ENCODE data around the gene ENO3.

The ENO3 gene

DNA sequence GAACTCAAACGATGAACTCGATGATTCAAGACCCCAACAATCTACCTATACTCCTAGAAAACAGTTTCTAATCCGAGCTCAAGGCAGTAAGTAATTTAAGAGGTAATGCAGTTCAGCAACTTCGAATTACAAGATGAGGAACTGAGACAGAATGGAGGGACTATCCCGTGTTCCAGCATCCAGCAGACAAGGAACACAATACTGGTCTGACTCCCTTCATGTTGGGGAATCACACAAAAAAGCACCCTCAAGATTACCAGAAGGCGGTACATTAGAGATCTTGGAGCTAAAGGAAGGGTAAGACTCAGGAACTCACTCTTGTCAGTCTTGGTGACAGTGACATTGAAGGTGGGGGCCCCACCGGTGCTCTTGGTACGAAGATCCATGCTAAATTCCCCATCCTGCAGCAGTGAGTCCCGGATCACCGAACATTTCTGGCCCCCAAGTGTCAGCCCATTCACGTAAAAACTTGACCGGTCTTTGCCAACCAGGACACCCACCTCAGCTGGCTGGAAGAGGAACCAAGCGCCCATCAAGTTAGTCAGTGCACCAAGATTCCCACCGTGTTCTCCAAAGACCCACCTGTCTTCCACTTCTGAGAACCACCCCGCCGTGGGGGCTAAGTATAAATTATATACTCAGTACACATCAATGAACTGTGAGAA is 4.5 kb upstream of the ENO3 start:
- Histone ChIP-seq H3K4me2 (ENCODE audit: low read length) (peak overlapping the region; percentile 79), H3K79me2 (peaks cover 9% of the 10 kb centered on the region), H3K27ac (peak overlapping the region; percentile 92), H3K4me1 (peaks cover 16% of the 10 kb centered on the region), H3K9me3 (ENCODE audit: control insufficient read depth, low read length) (no peaks in the 10 kb centered on the region), H3K9ac (no peak overlapping the region), H3K27me3 (ENCODE audit: control insufficient read depth, insufficient read depth, low read length) (no peaks in the 10 kb centered on the region), H3K4me3 (ENCODE audit: low read depth, low read length) (peak overlapping the region; percentile 98), H2AFZ (no peak overlapping the region), H3K36me3 (ENCODE audit: control insufficient read depth, insufficient read depth, low read length) (no peaks in the 10 kb centered on the region)
- TF ChIP-seq, protein P1, sequence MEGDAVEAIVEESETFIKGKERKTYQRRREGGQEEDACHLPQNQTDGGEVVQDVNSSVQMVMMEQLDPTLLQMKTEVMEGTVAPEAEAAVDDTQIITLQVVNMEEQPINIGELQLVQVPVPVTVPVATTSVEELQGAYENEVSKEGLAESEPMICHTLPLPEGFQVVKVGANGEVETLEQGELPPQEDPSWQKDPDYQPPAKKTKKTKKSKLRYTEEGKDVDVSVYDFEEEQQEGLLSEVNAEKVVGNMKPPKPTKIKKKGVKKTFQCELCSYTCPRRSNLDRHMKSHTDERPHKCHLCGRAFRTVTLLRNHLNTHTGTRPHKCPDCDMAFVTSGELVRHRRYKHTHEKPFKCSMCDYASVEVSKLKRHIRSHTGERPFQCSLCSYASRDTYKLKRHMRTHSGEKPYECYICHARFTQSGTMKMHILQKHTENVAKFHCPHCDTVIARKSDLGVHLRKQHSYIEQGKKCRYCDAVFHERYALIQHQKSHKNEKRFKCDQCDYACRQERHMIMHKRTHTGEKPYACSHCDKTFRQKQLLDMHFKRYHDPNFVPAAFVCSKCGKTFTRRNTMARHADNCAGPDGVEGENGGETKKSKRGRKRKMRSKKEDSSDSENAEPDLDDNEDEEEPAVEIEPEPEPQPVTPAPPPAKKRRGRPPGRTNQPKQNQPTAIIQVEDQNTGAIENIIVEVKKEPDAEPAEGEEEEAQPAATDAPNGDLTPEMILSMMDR (IDR thresholded peaks at IDR 0.05) = no peak

DNA sequence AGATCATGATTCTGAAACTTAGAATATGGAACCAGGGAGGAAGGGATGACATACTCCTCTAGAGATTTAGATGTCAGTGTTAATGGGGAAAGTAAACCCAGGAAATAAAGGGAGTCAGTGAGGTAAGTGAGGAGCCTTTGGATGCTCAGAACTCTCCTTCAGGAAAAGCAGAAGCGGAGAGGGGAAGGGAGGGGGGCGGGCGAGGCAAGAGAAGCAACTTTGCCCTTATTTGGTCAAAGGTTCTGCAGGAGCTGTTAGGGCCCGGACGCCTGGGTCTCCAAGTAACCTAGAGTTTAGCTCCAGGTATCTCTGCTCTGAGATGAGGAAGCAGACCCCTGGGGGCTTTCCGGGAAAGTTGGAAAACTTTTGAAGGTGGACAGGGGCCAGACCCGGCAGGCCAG is 3.9 kb upstream of the ENO3 start:
- Histone ChIP-seq H3K27ac (peak overlapping the region; percentile 92), H2AFZ (no peak overlapping the region), H3K79me2 (peaks cover 4% of the 10 kb centered on the region), H3K4me2 (ENCODE audit: low read length) (peak overlapping the region; percentile 79), H3K27me3 (ENCODE audit: control insufficient read depth, insufficient read depth, low read length) (no peaks in the 10 kb centered on the region), H3K4me1 (peaks cover 11% of the 10 kb centered on the region), H3K9ac (no peak overlapping the region), H3K9me3 (ENCODE audit: control insufficient read depth, low read length) (no peaks in the 10 kb centered on the region), H3K4me3 (ENCODE audit: low read depth, low read length) (peak overlapping the region; percentile 98), H3K36me3 (ENCODE audit: control insufficient read depth, insufficient read depth, low read length) (no peaks in the 10 kb centered on the region)
- TF ChIP-seq, protein P1 (IDR thresholded peaks at IDR 0.05) = no peak

DNA sequence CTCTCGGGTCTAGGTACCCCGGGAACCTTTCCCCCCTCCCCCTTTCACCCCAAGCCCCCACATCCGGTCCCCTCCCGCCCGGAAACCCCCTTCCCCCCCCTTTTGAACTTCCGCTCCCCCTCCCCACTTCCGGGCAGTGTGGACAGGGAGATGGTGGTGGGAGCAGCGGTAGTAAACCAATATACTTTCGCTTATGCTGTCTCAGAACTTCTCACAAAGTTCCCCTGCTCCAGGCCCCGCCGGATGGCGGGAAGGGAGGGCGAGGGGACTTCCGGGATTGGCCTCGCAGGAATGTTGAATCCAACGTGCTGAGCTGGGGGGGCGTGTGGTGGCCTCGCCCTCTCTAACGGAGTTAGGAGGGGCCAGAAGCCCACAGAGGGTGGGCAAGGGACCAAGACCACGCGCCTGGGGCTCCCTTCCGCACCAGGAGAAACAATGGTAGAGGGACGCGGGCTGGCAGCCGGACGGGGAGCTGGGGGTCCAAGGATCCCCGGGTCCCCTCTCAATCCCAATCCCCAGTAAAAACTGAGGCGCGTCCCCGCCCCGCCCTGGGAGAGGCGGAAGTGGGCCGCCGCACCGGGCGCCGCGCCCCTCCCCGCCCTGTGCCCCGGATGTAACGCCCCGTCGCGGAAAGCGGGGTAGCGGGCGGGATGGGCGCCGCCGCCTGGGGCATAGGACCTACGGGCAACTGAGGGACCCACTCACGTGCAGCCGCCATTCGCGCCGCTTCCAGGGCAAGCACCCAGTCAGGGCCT is 3.3 kb upstream of the ENO3 start:
- peaks cover 4% of the 10 kb centered on the region for H3K79me2 ChIP-seq
- peaks cover 11% of the 10 kb centered on the region for H3K4me1 ChIP-seq
- H3K4me3 ChIP-seq (ENCODE audit: low read depth, low read length) = peak overlapping the region; percentile 98
- peak overlapping the region; percentile 94 for H3K9ac ChIP-seq
- H2AFZ ChIP-seq = peak overlapping the region; percentile 70
- no peaks in the 10 kb centered on the region for H3K27me3 ChIP-seq (ENCODE audit: control insufficient read depth, insufficient read depth, low read length)
- H3K4me2 ChIP-seq (ENCODE audit: low read length) = peak overlapping the region; percentile 79
- H3K36me3 ChIP-seq (ENCODE audit: control insufficient read depth, insufficient read depth, low read length) = no peaks in the 10 kb centered on the region
- no peaks in the 10 kb centered on the region for H3K9me3 ChIP-seq (ENCODE audit: control insufficient read depth, low read length)
- TF ChIP-seq, protein P1 (IDR thresholded peaks at IDR 0.05) = no peak
- peak overlapping the region; percentile 92 for H3K27ac ChIP-seq

DNA sequence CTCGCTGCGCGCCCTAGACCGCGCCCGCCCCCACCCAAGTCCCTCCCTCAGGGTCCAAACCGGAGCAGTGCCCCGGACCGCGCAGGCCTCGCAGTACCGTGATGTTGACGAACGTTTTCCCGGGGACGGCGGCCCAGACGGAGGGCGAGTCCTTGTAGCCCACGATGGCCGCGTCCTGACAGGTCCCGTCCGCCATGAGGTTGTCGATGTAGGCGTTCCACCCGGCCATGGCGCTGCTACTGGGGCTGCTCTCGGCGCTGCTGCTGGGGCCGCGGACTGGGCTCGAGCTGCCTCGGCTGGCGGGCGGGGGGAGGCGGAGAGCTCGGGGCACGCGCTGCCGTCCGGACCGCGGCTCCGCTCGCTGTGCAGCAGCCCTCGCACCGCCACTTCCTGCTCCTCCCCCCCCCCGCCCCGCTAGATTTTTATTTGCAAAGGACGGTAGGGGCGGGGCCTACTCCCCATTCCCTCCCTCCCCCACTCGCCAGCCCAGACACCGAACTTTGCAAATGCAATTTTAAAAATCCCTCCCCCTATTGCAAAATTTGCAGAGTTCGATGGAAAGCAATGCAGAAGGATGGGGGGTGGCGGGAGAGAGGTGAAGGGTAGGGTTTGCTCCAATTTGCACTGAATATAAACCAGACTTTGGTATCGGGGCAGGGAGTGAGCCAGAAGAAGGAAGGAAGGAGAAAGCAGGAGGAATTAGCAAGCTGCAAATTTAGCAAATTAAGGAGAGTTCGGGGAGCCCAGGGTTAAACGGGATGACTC is 2.6 kb upstream of the ENO3 start, which contains the start of gene PFN1:
Gene PFN1, minus strand, starts transcription at position 365 of the 765 bp plus-strand sequence. Its CDS starts 136 bp downstream, at position 229.
- H2AFZ ChIP-seq = peak within 1 kb of the TSS; percentile 92
- H3K4me2 ChIP-seq (ENCODE audit: low read length) = peak within 1 kb of the TSS; percentile 79
- H3K4me1 ChIP-seq = peaks cover 11% of the 10 kb centered on the region
- peak within 1 kb of the TSS; percentile 98 for H3K4me3 ChIP-seq (ENCODE audit: low read depth, low read length)
- H3K9ac ChIP-seq = peak within 1 kb of the TSS; percentile 94
- H3K9me3 ChIP-seq (ENCODE audit: control insufficient read depth, low read length) = no peaks in the 10 kb centered on the region
- no peaks in the 10 kb centered on the region for H3K27me3 ChIP-seq (ENCODE audit: control insufficient read depth, insufficient read depth, low read length)
- TF ChIP-seq, protein P1 (IDR thresholded peaks at IDR 0.05) = no peak
- H3K36me3 ChIP-seq (ENCODE audit: control insufficient read depth, insufficient read depth, low read length) = no peaks in the 10 kb centered on the region
- H3K79me2 ChIP-seq = peaks cover 4% of the 10 kb centered on the region
- H3K27ac ChIP-seq = peak within 1 kb of the TSS; percentile 92
